ENCODE data around the gene RUSF1.
A peak's percentile ranks its signal among the peaks of the same experiment; 100 is the strongest.

RUSF1 gene

DNA sequence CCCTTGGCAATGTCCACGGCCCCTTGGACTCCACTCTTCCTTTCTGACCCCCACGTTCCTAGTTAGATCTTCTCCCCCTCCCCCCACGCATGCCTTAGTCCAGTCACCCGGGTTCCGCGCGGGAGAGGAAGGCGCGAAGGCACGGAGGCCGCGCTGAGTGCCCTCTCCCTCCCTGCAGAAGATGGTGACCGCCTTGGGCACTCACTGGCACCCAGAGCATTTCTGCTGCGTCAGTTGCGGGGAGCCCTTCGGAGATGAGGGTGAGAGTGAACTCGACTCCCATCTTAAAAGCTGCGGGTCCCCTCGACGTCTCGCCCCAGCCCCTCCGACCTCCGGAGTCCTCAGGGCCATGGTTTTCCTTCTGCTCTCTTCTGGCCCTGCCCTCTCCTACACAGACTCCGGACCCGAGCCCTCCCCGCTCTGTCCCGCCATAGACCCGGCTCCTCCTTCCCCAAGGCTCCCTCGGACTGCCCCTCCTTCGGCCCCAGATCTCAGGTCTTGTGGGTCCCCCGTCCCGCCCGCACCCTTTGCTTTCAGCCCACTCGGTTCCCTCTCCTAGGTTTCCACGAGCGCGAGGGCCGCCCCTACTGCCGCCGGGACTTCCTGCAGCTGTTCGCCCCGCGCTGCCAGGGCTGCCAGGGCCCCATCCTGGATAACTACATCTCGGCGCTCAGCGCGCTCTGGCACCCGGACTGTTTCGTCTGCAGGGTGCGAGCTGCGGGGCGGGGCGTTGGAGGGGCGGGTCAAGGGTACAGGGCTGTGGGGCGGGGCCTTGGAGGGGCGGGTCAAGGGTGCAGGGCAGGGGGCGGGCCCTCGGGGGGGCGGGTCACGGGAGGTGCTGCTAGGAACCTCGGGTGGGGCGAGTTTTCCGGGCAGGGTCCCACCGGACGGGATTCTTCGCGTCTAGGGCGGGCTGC, 31.6 kb downstream of the RUSF1 start:
- H3K27me3 ChIP-seq (ENCODE audit: control insufficient read depth in 1 of 2, insufficient read depth in 2 of 2, low read length in 2 of 2) = no peaks in the 10 kb centered on the region

DNA sequence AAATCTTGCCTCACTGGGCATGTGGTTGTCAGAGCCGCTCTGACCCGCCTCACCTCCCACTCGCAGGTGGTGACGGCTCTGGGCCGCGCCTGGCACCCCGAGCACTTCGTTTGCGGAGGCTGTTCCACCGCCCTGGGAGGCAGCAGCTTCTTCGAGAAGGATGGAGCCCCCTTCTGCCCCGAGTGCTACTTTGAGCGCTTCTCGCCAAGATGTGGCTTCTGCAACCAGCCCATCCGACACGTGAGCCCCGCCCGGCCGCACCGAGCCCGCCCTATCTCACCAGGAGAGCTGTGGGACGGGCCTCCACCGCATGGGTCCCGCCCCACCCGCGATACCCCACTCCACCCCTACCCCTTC, 32.3 kb downstream of the RUSF1 start:
- no peak overlapping the region for H3K4me3 ChIP-seq (ENCODE audit: low read length in 2 of 2)
- H3K27me3 ChIP-seq (ENCODE audit: control insufficient read depth in 1 of 2, insufficient read depth in 2 of 2, low read length in 2 of 2) = no peaks in the 10 kb centered on the region
- H3K9ac ChIP-seq (ENCODE audit: low read length in 2 of 2) = no peak overlapping the region
- peaks cover 24 to 32% of the 10 kb centered on the region in 2 donors for H3K36me3 ChIP-seq (ENCODE audit: control insufficient read depth in 2 of 2, insufficient read depth in 2 of 2, low read length in 2 of 2)
- no peaks in the 10 kb centered on the region for H3K9me3 ChIP-seq (ENCODE audit: control insufficient read depth in 2 of 2, low read length in 2 of 2)
- peaks cover 58% of the 10 kb centered on the region for H3K4me1 ChIP-seq (ENCODE audit: control insufficient read depth, insufficient read depth, low read length)
- peak overlapping the region; percentile 67 for H3K27ac ChIP-seq (ENCODE audit: low read length)

More for the DNA sequence above, 31.6 kb downstream of the RUSF1 start:
- no peaks in the 10 kb centered on the region for H3K9me3 ChIP-seq (ENCODE audit: control insufficient read depth in 2 of 2, low read length in 2 of 2)
- H3K4me1 ChIP-seq (ENCODE audit: control insufficient read depth, insufficient read depth, low read length) = peaks cover 53% of the 10 kb centered on the region
- H3K9ac ChIP-seq (ENCODE audit: low read length in 2 of 2) = no peak overlapping the region
- H3K27ac ChIP-seq (ENCODE audit: low read length) = peak overlapping the region; percentile 67
- H3K4me3 ChIP-seq (ENCODE audit: low read length in 2 of 2) = peak overlapping the region in 1 of 2 donors; percentile 29
- H3K36me3 ChIP-seq (ENCODE audit: control insufficient read depth in 2 of 2, insufficient read depth in 2 of 2, low read length in 2 of 2) = peaks cover 24 to 32% of the 10 kb centered on the region in 2 donors

DNA sequence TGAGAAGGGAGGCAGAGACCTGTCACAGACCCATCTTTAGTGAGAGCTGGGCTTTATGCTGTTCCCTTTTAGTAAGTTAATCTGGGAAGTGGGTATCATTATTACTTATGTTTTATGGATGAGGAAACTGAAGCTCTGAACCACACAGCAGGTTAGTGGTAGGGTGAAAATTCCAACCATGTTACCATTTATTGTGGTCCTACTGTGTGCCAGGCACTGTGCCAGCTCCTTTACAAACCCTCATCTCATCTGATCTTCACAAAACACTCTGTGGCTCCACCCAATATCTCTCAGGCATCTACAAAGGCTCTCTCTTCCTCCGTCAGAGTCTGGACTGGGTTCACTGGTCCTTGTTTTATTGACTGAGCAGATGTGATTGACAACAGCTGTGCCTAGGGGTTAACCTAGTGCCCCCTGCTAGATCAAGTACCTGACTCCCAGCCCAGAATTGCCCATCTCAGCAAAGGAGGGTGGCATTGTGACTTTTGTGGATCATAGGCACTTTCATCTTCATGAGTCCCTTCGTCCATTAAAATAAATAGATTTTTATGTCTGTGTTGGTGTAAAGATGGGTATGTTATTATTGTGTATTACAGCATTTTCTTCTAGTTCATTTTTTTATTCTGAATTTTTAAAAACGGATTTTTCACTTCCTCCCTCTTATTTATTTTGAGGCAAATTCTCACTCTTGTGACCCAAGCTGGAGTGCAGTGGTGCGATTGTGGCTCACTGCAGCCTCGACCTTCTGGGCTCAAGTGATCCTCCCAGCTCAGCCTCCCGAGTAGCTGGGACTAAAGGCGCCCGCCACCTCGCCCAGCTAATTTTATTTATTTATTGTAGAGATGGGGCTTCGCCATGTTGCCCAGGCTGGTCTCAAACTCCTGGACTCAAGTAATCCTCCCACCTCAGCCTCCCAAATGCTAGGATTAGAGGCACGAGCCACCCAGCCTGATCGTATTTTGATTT, 33.1 kb downstream of the RUSF1 start:
- H3K9me3 ChIP-seq (ENCODE audit: control insufficient read depth in 2 of 2, low read length in 2 of 2) = no peaks in the 10 kb centered on the region
- H3K27me3 ChIP-seq (ENCODE audit: control insufficient read depth in 1 of 2, insufficient read depth in 2 of 2, low read length in 2 of 2) = no peaks in the 10 kb centered on the region
- H3K9ac ChIP-seq (ENCODE audit: low read length in 2 of 2) = no peak overlapping the region
- peak overlapping the region; percentile 99 for H3K27ac ChIP-seq (ENCODE audit: low read length)
- H3K36me3 ChIP-seq (ENCODE audit: control insufficient read depth in 2 of 2, insufficient read depth in 2 of 2, low read length in 2 of 2) = peaks cover 24 to 32% of the 10 kb centered on the region in 2 donors
- peaks cover 61% of the 10 kb centered on the region for H3K4me1 ChIP-seq (ENCODE audit: control insufficient read depth, insufficient read depth, low read length)
- H3K4me3 ChIP-seq (ENCODE audit: low read length in 2 of 2) = no peak overlapping the region

DNA sequence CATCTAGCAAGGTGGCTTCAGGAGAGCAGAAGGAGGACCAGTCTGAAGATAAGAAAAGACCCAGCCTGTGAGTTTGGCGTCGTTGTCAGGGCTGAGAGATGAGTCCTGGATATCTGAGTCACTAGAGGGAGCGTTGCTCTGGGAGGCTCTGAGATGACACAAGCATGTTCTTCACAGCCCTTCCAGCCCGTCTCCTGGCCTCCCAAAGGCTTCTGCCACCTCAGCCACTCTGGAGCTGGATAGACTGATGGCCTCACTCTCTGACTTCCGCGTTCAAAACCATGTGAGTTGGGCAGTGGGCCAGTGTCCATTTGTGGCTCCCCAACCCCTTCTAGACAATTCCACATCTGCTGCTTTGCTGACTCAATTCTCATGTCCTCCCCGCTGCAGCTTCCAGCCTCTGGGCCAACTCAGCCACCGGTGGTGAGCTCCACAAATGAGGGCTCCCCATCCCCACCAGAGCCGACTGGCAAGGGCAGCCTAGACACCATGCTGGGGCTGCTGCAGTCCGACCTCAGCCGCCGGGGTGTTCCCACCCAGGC, 33.9 kb downstream of the RUSF1 start:
- Histone ChIP-seq H3K27me3 (ENCODE audit: control insufficient read depth in 1 of 2, insufficient read depth in 2 of 2, low read length in 2 of 2) (no peaks in the 10 kb centered on the region), H3K9me3 (ENCODE audit: control insufficient read depth in 2 of 2, low read length in 2 of 2) (no peaks in the 10 kb centered on the region), H3K36me3 (ENCODE audit: control insufficient read depth in 2 of 2, insufficient read depth in 2 of 2, low read length in 2 of 2) (peaks cover 24 to 32% of the 10 kb centered on the region in 2 donors), H3K27ac (ENCODE audit: low read length) (peak overlapping the region; percentile 99), H3K4me3 (ENCODE audit: low read length in 2 of 2) (peak overlapping the region in 1 of 2 donors; percentile 96), H3K9ac (ENCODE audit: low read length in 2 of 2) (no peak overlapping the region), H3K4me1 (ENCODE audit: control insufficient read depth, insufficient read depth, low read length) (peaks cover 61% of the 10 kb centered on the region)

DNA sequence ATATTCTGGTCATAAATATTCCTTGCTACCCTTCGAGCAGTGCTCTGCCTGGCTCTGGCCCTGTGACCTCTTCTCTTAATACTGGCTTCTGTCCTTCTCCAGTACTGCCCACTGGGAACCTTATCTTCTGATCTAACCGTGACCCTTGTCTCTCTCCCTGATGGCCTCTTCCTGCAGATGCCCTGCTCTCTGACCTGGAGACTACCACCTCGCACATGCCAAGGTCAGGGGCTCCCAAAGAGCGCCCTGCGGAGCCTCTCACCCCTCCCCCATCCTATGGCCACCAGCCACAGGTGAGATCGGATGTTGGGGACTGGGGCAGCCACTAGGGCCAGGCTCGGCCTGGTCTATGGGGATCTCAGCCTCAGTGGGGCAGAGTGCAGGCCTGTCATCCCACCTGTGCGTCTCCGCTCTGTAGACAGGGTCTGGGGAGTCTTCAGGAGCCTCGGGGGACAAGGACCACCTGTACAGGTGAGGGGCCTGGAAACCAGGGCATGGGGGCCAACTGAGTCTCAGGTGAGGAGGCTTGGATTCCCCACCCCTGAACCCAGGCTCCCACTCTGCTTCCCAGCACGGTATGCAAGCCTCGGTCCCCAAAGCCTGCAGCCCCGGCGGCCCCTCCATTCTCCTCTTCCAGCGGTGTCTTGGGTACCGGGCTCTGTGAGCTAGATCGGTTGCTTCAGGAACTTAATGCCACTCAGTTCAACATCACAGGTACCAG, 34.8 kb downstream of the RUSF1 start:
- Histone ChIP-seq H3K4me1 (ENCODE audit: control insufficient read depth, insufficient read depth, low read length) (peaks cover 61% of the 10 kb centered on the region), H3K9me3 (ENCODE audit: control insufficient read depth in 2 of 2, low read length in 2 of 2) (no peaks in the 10 kb centered on the region), H3K36me3 (ENCODE audit: control insufficient read depth in 2 of 2, insufficient read depth in 2 of 2, low read length in 2 of 2) (peaks cover 24 to 29% of the 10 kb centered on the region in 2 donors), H3K4me3 (ENCODE audit: low read length in 2 of 2) (peak overlapping the region; percentile 60 to 96), H3K27me3 (ENCODE audit: control insufficient read depth in 1 of 2, insufficient read depth in 2 of 2, low read length in 2 of 2) (no peaks in the 10 kb centered on the region), H3K9ac (ENCODE audit: low read length in 2 of 2) (no peak overlapping the region), H3K27ac (ENCODE audit: low read length) (peak overlapping the region; percentile 99)

DNA sequence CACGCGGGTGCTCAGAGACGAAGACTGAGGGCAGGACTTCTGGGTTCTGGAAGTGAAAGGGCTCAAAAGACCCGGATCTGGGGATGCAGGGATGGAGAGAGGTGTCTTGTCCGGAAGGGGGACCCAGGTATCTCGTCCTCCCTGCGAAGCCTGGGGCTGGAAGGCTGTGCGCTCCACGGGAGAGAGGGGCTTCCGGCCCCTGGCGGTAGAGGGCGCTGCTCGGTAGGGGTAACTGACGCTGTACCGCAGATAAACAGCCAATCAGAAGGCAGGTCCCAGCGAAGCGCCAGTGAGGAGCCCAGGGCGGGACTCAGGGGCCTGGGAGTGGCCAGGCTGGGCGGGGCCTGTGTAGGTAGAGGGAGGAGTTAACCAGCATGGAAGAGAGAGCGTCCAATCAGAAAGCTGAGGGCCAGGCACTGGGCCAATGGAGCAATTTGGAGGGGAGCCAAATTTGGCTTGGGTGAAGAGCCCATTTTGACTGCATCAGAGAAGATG, 35.4 kb downstream of the RUSF1 start:
- H3K9ac ChIP-seq (ENCODE audit: low read length in 2 of 2) = peak overlapping the region; percentile 97 to 98
- H3K27me3 ChIP-seq (ENCODE audit: control insufficient read depth in 1 of 2, insufficient read depth in 2 of 2, low read length in 2 of 2) = no peaks in the 10 kb centered on the region
- H3K36me3 ChIP-seq (ENCODE audit: control insufficient read depth in 2 of 2, insufficient read depth in 2 of 2, low read length in 2 of 2) = peaks cover 23 to 25% of the 10 kb centered on the region in 2 donors
- no peaks in the 10 kb centered on the region for H3K9me3 ChIP-seq (ENCODE audit: control insufficient read depth in 2 of 2, low read length in 2 of 2)
- peak overlapping the region; percentile 99 for H3K27ac ChIP-seq (ENCODE audit: low read length)
- peaks cover 60% of the 10 kb centered on the region for H3K4me1 ChIP-seq (ENCODE audit: control insufficient read depth, insufficient read depth, low read length)
- H3K4me3 ChIP-seq (ENCODE audit: low read length in 2 of 2) = peak overlapping the region; percentile 96

DNA sequence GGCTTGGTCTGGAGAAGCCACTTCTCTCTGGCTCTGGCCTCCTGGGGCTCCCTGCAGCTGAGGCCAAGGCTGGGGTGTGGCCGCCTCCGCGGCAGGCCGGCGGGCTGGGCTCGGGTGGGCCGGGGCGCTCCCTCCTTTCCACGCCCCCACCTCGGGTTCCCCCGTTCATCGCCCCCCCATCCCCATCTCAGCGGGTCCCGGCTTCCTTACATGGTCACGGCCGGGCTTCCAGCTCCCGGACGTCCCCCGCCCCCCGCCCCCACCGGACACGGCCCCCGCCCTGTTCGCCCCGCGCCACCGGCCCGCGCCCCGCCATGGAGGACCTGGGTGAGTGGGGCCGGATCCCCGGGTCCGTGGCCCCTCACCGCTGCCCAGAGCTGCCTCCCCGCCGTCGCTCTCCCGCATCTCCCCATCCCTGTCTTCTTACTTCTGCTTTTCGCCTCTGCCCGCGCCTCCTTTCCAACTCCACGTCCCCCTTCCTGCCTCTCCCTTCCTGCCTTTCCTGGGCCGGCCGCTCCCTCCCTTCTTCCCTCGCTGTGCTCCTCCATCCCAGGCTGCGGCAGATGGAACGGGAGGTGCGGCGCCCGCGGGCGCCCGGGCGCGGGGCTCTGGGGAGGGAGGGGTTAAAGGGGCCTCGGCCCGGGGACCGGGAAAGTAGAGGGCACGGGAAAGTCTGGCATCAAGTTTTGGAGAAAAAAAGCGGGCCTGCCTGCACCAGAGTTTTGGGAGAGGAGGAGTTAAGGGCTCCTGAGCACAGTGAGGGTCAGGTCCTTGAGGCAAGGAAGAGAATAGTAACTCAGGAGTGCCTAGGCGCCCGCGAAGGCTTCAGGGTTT, 36.1 kb downstream of the RUSF1 start, which contains the start of gene TGFB1I1:
Gene TGFB1I1 (plus strand): TSS at position 278 of the 834 bp plus-strand sequence. CDS start 37 bp downstream, at position 315.
- Histone ChIP-seq H3K9ac (ENCODE audit: low read length in 2 of 2) (peak within 1 kb of the TSS; percentile 98 to 99), H3K27me3 (ENCODE audit: control insufficient read depth in 1 of 2, insufficient read depth in 2 of 2, low read length in 2 of 2) (no peaks in the 10 kb centered on the region), H3K9me3 (ENCODE audit: control insufficient read depth in 2 of 2, low read length in 2 of 2) (no peaks in the 10 kb centered on the region), H3K27ac (ENCODE audit: low read length) (peak within 1 kb of the TSS; percentile 99), H3K4me3 (ENCODE audit: low read length in 2 of 2) (peak within 1 kb of the TSS; percentile 96), H3K4me1 (ENCODE audit: control insufficient read depth, insufficient read depth, low read length) (peaks cover 54% of the 10 kb centered on the region), H3K36me3 (ENCODE audit: control insufficient read depth in 2 of 2, insufficient read depth in 2 of 2, low read length in 2 of 2) (peaks cover 21 to 26% of the 10 kb centered on the region in 2 donors)

DNA sequence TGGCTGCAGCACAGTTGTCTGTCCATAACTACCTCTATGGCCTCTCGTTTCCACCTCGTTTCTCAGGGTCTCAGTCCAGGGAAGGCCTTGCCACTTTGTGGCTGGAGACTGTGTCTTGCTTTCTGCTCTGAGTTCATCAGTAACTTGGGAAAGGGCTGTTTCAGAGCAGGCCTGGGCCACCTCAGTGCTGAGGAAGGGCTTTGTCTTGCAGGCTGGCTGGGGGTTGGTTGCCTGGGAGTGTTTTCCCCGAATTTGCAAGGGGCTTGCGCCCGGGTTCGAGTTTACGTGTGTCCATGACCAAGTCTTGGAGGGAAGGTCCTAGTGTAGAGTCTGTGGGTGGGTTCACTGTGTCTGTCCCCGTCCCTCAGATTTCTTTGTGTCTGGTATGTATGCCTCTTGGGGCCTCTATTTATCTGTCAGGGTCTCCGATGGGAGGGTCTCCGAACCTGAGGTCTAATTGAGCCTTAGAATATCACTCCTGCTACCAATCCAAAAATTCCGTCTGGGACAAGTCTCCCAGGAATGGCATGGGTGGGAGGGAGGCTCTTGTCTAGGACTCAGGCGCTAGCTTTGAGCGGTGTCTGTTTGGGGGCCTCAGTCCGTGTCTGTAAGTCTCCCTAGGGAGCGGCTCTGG, 36.8 kb downstream of the RUSF1 start:
- peaks cover 48% of the 10 kb centered on the region for H3K4me1 ChIP-seq (ENCODE audit: control insufficient read depth, insufficient read depth, low read length)
- peak overlapping the region; percentile 98 to 99 for H3K9ac ChIP-seq (ENCODE audit: low read length in 2 of 2)
- no peaks in the 10 kb centered on the region for H3K9me3 ChIP-seq (ENCODE audit: control insufficient read depth in 2 of 2, low read length in 2 of 2)
- H3K27ac ChIP-seq (ENCODE audit: low read length) = peak overlapping the region; percentile 99
- H3K27me3 ChIP-seq (ENCODE audit: control insufficient read depth in 1 of 2, insufficient read depth in 2 of 2, low read length in 2 of 2) = no peaks in the 10 kb centered on the region
- peaks cover 21 to 27% of the 10 kb centered on the region in 2 donors for H3K36me3 ChIP-seq (ENCODE audit: control insufficient read depth in 2 of 2, insufficient read depth in 2 of 2, low read length in 2 of 2)
- H3K4me3 ChIP-seq (ENCODE audit: low read length in 2 of 2) = peak overlapping the region; percentile 91 to 96

DNA sequence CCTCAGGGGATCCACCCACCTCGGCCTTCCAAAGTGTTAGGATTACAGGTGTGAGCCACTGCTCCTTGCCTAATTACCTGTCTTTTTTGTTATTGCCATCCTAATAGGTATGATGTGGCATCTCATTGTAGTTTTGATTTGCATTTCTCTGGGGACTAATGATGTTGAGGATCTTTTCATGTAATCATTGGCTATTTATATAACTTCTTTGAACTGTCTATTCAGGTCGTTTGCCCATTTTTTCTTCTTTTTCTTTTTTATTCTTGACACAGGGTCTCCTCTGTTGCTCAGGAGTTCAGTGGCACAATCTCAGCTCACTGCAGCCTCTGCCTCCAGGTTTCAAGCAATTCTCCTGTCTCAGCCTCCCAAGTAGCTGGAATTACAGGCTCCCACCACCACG, 37.6 kb downstream of the RUSF1 start:
- no peaks in the 10 kb centered on the region for H3K27me3 ChIP-seq (ENCODE audit: control insufficient read depth in 1 of 2, insufficient read depth in 2 of 2, low read length in 2 of 2)
- H3K9me3 ChIP-seq (ENCODE audit: control insufficient read depth in 2 of 2, low read length in 2 of 2) = no peaks in the 10 kb centered on the region
- peak overlapping the region; percentile 98 to 99 for H3K9ac ChIP-seq (ENCODE audit: low read length in 2 of 2)
- H3K4me3 ChIP-seq (ENCODE audit: low read length in 2 of 2) = peak overlapping the region in 1 of 2 donors; percentile 96
- H3K27ac ChIP-seq (ENCODE audit: low read length) = peak overlapping the region; percentile 99
- H3K4me1 ChIP-seq (ENCODE audit: control insufficient read depth, insufficient read depth, low read length) = peaks cover 41% of the 10 kb centered on the region
- peaks cover 18 to 25% of the 10 kb centered on the region in 2 donors for H3K36me3 ChIP-seq (ENCODE audit: control insufficient read depth in 2 of 2, insufficient read depth in 2 of 2, low read length in 2 of 2)

All from stomach smooth muscle (tissue), 2 donors.